Spinal cord (tissue), 10 donors: ENCODE results near the gene SYT2. TPM values are rescaled to one million over a fixed set of nuclear protein-coding genes. Genes with fewer than 3 reads are reported as not detected.
"Not testable (repeated sequence)": the region's sequence is repeated elsewhere in the genome, so short reads cannot be mapped to it uniquely, and the experiment has no call there.

ENCODE experiments used
- DNase-seq, 6 donors: peaks; one replicate each; pipeline versions ENCODE4 v3.0.0 to v3.0.0-alpha.2; 2013 to 2015; ENCODE audit warnings: low spot score in 6 of 6, low read depth in 4 of 6
- H3K27ac ChIP-seq: one replicate; pipeline ENCODE4 v1.5.1; 2013; ENCODE audit warnings: low read depth, low read length, control low read depth
- H3K27me3 ChIP-seq: one replicate; pipeline ENCODE4 v1.6.1; 2013; ENCODE audit warnings: low read length; ENCODE audit not compliant: control insufficient read depth, insufficient read depth
- H3K36me3 ChIP-seq: one replicate; pipeline ENCODE4 v1.6.1; 2013; ENCODE audit warnings: low read length; ENCODE audit not compliant: control insufficient read depth, insufficient read depth
- H3K4me1 ChIP-seq: one replicate; pipeline ENCODE4 v1.6.1; 2013; ENCODE audit warnings: low read length; ENCODE audit not compliant: control insufficient read depth, insufficient read depth
- H3K4me3 ChIP-seq: one replicate; pipeline ENCODE4 v1.5.1; 2013; ENCODE audit warnings: low read depth, low read length, control low read depth
- H3K9me3 ChIP-seq: one replicate; pipeline ENCODE4 v1.6.1; 2013; ENCODE audit warnings: low read length; ENCODE audit not compliant: control insufficient read depth, insufficient read depth
- WGBS: methylation state at CpG from one replicate; pipeline ENCODE4 v1.1.5; 2013; ENCODE audit warnings: missing lambda C conversion rate; ENCODE audit not compliant: insufficient coverage; 5-methylcytosine and 5-hydroxymethylcytosine counted together
- long read RNA-seq, 4 donors: transcript quantifications; one replicate each; lab custom pipeline, GENCODE V29; 2026
- polyA plus RNA-seq, 2 donors: library from polyadenylated mRNA; unstranded; fragments of 120-200 nt; gene quantifications; one replicate each; pipeline ENCODE4 v1.2.1, GENCODE V29; 2013; ENCODE audit not compliant: insufficient read length in 2 of 2
- total RNA-seq, 2 donors: library from RNA; depleted of rRNA in 1 of 2; stranded (reverse); fragments of 120-200 nt in 1 of 2; fragments of >200 nt in 1 of 2; gene quantifications; one replicate each; pipeline versions ENCODE4 v1.2.3 to v1.2.4, GENCODE V29; 2013 to 2014
- donor health status: healthy.

Gene SYT2
- 10 to 100 TPM; 11.1 to 59.2 TPM for total RNA-seq
- polyA plus RNA-seq = 10 to 100 TPM; 46.7 to 50.8 TPM
- long read RNA-seq, donor 1, full-length matches to known transcripts = 5 of 5 reads
- long read RNA-seq, donor 1, partial matches to known transcripts = 0 of 5 reads
- long read RNA-seq, donor 1, other reads (novel, unspliced or antisense) = 0 of 5 reads
- long read RNA-seq, donor 2 = 0 reads
- long read RNA-seq, donor 3, full-length matches to known transcripts = 4 of 4 reads
- long read RNA-seq, donor 3, partial matches to known transcripts = 0 of 4 reads
- long read RNA-seq, donor 3, other reads (novel, unspliced or antisense) = 0 of 4 reads
- long read RNA-seq, donor 4 = 0 reads

GRCh38 chr1:202710070-202711045, at the start of gene SYT2:
TSS of gene SYT2 (minus strand) at chr1:202710454. CDS start at chr1:202605772, 104,682 bp downstream.
- peak within 1 kb of the TSS; percentile 43 for H3K4me3 ChIP-seq
- 2% methylated on average over 58 of the region's 64 CpGs for WGBS
- peak in 3 of 6 donors; percentile 40 to 92 (median 77) for DNase-seq
- H3K27me3 ChIP-seq = peaks cover 35% of the 10 kb centered on the region
- H3K27ac ChIP-seq = no peak within 1 kb of the TSS
- no peaks in the 10 kb centered on the region for H3K36me3 ChIP-seq
- peaks cover 31% of the 10 kb centered on the region for H3K4me1 ChIP-seq
- H3K9me3 ChIP-seq = no peaks in the 10 kb centered on the region

- WGBS = no CpG with 5 or more reads among the region's 2 CpGs
- Histone ChIP-seq H3K36me3 (peaks cover 34% of the 10 kb centered on the region), H3K4me1 (no peaks in the 10 kb centered on the region), H3K27me3 (no peaks in the 10 kb centered on the region), H3K27ac (no peak overlapping the region), H3K9me3 (no peaks in the 10 kb centered on the region), H3K4me3 (no peak overlapping the region)
- DNase-seq = peak in 1 of 6 donors; percentile 13
These were observed 46.1 kb upstream of the SYT2 start for GRCh38 chr1:202756391-202756790.

GRCh38 chr1:202754293-202754692, 44.0 kb upstream of the SYT2 start:
- Histone ChIP-seq H3K36me3 (peaks cover 22% of the 10 kb centered on the region), H3K9me3 (no peaks in the 10 kb centered on the region), H3K4me1 (no peaks in the 10 kb centered on the region), H3K4me3 (no peak overlapping the region), H3K27me3 (no peaks in the 10 kb centered on the region), H3K27ac (no peak overlapping the region)
- WGBS = 100% methylated on average over 1 of the region's 2 CpGs
- no peak for DNase-seq

DNA sequence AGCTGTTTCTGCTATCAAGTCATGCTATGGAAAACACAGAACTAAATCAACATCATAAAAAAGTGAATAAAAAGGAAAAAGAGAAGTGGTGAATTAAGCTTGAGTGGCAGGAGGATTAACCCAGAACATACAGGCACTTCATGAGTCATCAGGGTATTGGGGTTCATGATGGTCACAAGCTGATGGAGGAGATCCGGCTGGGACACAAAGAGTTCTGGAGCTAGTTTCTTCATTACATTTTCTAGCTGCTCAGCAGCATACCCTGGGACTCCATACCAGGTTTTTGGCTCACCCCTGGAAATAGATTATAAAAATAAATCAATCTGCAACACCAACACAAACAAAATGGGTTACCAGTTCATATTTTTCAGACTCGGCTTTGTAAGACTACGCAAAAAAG, 42.5 kb upstream of the SYT2 start:
- Histone ChIP-seq H3K36me3 (peaks cover 22% of the 10 kb centered on the region), H3K27me3 (no peaks in the 10 kb centered on the region), H3K27ac (no peak overlapping the region), H3K9me3 (no peaks in the 10 kb centered on the region), H3K4me1 (no peaks in the 10 kb centered on the region), H3K4me3 (no peak overlapping the region)
- DNase-seq = no peak
- 100% methylated on average over 2 of the region's 3 CpGs for WGBS

DNA sequence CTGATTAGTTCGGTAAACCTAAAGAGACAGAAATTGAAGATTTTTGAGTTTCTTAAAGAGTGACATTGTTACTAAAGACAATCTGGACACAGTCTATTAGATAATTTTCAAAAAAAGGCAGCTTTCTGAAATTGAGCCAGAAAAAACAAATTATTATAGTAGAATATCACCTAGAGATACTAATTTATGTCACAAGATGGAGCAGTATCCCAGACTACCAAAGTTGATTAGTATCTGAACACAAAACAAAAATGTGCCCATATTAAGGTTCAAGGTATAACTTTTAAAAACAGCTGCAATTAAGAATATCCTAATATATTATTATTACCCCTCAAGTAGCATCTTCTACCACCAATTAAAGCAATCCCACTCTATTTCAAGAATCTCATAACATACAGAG, 40.5 kb upstream of the SYT2 start:
- peaks cover 19% of the 10 kb centered on the region for H3K36me3 ChIP-seq

DNA sequence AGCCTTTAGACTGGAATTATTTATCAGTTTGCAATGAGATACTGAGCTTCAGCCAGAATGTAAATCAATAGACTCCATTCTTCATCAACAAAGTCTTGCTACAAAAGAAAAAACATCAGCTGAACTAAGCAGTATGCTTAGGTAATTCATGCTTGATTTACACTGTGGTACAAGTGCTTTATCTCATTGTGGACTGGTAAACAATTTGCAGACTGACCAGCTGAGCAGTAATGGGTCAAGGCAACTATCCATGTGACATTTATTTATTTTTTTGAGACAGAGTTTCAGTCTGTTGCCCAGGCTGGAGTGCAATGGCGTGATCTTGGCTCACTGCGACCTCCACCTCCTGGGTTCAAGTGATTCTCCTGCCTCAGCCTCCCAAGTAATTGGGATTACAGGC, 39.8 kb upstream of the SYT2 start:
- peaks cover 22% of the 10 kb centered on the region for H3K36me3 ChIP-seq

More for the DNA sequence above, 40.5 kb upstream of the SYT2 start:
- Histone ChIP-seq H3K27ac (no peak overlapping the region), H3K9me3 (no peaks in the 10 kb centered on the region), H3K4me3 (no peak overlapping the region), H3K4me1 (no peaks in the 10 kb centered on the region), H3K27me3 (no peaks in the 10 kb centered on the region)
- DNase-seq = no peak
- no CpG with 5 or more reads among the region's 1 CpG for WGBS

DNA sequence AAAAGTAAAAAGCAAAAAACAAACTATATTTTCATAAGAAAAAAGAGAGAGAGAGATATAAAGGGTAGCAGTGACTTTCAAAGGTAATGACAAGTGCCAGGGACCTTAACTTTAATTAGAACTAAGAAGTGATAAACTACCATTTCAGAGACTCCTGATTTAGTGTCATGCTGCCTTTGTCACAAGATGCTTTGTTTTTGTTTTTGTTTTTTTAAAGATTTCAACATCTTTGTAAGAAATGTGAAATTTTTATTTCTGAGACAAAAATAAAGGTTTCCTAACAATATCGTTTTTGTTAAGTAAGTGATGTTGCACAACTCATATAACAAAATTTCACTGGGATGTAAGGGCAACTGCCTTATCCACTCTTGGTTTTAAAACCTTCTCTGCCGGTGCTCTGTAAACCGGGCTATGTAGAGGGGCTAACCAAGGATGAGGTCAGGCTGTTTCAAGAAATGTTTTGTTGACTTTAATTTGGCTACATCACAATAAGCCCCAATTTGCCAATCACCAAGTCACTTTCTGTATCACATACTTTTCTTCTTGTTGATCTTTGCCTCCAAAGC, 35.2 kb upstream of the SYT2 start:
- Histone ChIP-seq H3K4me1 (no peaks in the 10 kb centered on the region), H3K9me3 (no peaks in the 10 kb centered on the region), H3K36me3 (peaks cover 29% of the 10 kb centered on the region), H3K27me3 (no peaks in the 10 kb centered on the region), H3K27ac (no peak overlapping the region), H3K4me3 (no peak overlapping the region)
- WGBS = no CpG with 5 or more reads among the region's 3 CpGs
- DNase-seq = no peak

More for the DNA sequence above, 39.8 kb upstream of the SYT2 start:
- no CpG with 5 or more reads among the region's 2 CpGs for WGBS
- Histone ChIP-seq H3K27ac (no peak overlapping the region), H3K4me1 (no peaks in the 10 kb centered on the region), H3K27me3 (no peaks in the 10 kb centered on the region), H3K4me3 (no peak overlapping the region), H3K9me3 (no peaks in the 10 kb centered on the region)
- no peak for DNase-seq

DNA sequence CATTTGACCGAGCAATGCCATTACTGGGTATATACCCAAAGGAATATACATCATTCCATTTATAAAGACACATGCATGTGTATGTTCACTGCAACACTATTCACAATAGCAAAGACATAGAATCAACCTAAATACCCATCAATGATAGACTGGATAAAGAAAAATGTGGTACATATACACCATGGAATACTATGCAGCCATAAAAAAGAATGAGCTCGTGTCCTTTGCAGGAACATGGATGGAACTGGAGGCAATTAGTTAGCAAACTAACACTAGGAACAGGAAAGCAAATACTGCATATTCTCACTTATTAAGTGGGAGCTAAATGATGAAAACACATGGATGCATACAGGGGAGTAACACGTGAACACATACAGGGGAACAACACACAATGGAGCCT, 34.5 kb upstream of the SYT2 start:
- not testable (repeated sequence) for H3K9me3 ChIP-seq, H3K4me3 ChIP-seq, H3K4me1 ChIP-seq, DNase-seq, H3K27me3 ChIP-seq, H3K27ac ChIP-seq
- WGBS = no CpG with 5 or more reads among the region's 3 CpGs
- peaks cover 30% of the 10 kb centered on the region for H3K36me3 ChIP-seq

DNA sequence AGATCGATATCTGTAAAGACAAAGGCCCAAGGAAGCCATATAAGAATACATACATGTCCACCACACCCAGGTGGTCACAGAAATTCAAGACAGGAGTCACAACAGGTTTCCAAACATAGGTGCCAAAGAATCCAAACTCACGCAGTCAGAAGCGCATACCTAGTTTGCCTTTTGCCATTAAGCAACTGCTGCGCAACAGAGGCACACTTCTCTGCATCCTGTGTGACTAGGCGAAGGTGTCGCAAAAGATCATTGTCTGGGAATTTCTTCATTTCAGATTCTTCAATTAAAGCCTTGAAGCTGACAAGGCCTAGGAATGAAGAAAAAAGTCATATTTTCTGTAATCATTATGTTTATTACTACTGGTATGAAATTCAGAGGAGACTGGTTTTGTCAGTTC, 32.2 kb upstream of the SYT2 start:
- Histone ChIP-seq H3K9me3 (no peaks in the 10 kb centered on the region), H3K36me3 (peaks cover 26% of the 10 kb centered on the region), H3K27me3 (no peaks in the 10 kb centered on the region), H3K4me1 (no peaks in the 10 kb centered on the region), H3K4me3 (no peak overlapping the region), H3K27ac (no peak overlapping the region)
- DNase-seq = no peak
- WGBS = 95% methylated on average over 4 of the region's 6 CpGs
